GM12878 (cell line): Measurements from ENCODE around the gene BACE2. TPM values are rescaled to one million over a fixed set of nuclear protein-coding genes. Genes with fewer than 3 reads are reported as not detected.

Experiments used
- ATAC-seq: fragments of 200-7000 bp; cut with Tn5 transposase; 3 replicates; pipeline ENCODE4 v1.9.1; 2020; ENCODE audit warnings: mild to moderate bottlenecking, moderate library complexity
- BruUV-seq: library from RNA; stranded (reverse); fragments of 400-500 nt; replicated peaks from 2 replicates; lab custom pipeline; 2021; lab: Mats Ljungman, UMichigan
- CTCF ChIA-PET: fragments of 300-600 bp; sonication (Branson Sonifier 250); formaldehyde crosslinking; extraction: SDS; loops from one replicate; lab custom pipeline; 2021; ENCODE audit warnings: inconsistent platforms; lab: Yijun Ruan, JAX
- POLR2A ChIA-PET: fragments of 350-600 bp; formaldehyde crosslinking; extraction: SDS; loops from one replicate; lab custom pipeline; 2021; ENCODE audit warnings: inconsistent platforms; lab: Charles Lee
- RAD21 ChIA-PET: fragments of 300-600 bp; sonication (Branson Sonifier 250); formaldehyde crosslinking; loops from one replicate; lab custom pipeline; 2023; ENCODE audit warnings: antibody characterized with exemption; ENCODE audit not compliant: unreplicated experiment; lab: Charles Lee
- SMC1A ChIA-PET: fragments of 300-600 bp; sonication (Branson Sonifier 250); formaldehyde crosslinking; loops from one replicate; lab custom pipeline; 2023; ENCODE audit not compliant: unreplicated experiment, uncharacterized antibody; lab: Charles Lee
- DNase-seq: peaks from one replicate; pipeline ENCODE4 v3.0.0-alpha.2; 2011; ENCODE audit warnings: low read depth, low spot score
- FAIRE-seq: peaks from 3 replicates; lab custom pipeline; 2011; peaks lifted over from hg19 to GRCh38; lab: Jason Lieb, UNC
- H2AFZ ChIP-seq: 2 replicates; pipeline ENCODE4 v1.6.0; 2011; ENCODE audit warnings: low read depth, low read length, control low read depth; ENCODE audit not compliant: control insufficient read depth
- H3K27ac ChIP-seq: 2 replicates; pipeline ENCODE4 v1.5.1; 2011; ENCODE audit warnings: control low read depth; ENCODE audit not compliant: control insufficient read depth, insufficient read depth
- H3K27me3 ChIP-seq, 2 experiments: replicated peaks in 1 of 2; 2 replicates each; pipeline versions ENCODE4 v1.6.0 to v1.6.1; 2011; ENCODE audit warnings: low read length in 1 of 2; ENCODE audit not compliant: control insufficient read depth in 2 of 2, insufficient read depth in 2 of 2
- H3K36me3 ChIP-seq, 2 experiments: 2 replicates each; pipeline ENCODE4 v1.5.1; 2011; ENCODE audit warnings: low read length in 1 of 2; ENCODE audit not compliant: control insufficient read depth in 2 of 2, insufficient read depth in 2 of 2
- H3K4me1 ChIP-seq: 2 replicates; pipeline ENCODE4 v1.6.1; 2011; ENCODE audit warnings: mild to moderate bottlenecking, low read length, moderate library complexity, mixed read lengths; ENCODE audit not compliant: control insufficient read depth, insufficient read depth
- H3K4me2 ChIP-seq: 2 replicates; pipeline ENCODE4 v1.6.0; 2011; ENCODE audit warnings: control low read depth; ENCODE audit not compliant: control insufficient read depth, insufficient read depth
- H3K4me3 ChIP-seq: fragments of 200-600 bp; sonication (generic); 2 replicates; pipeline ENCODE4 v1.5.1; 2016
- H3K79me2 ChIP-seq: 2 replicates; pipeline ENCODE4 v1.6.0; 2011; ENCODE audit warnings: low read length; ENCODE audit not compliant: control insufficient read depth, insufficient read depth
- H3K9ac ChIP-seq: 2 replicates; pipeline ENCODE4 v1.8.0; 2011; ENCODE audit warnings: low read length, control low read depth, mixed read lengths; ENCODE audit not compliant: control insufficient read depth, insufficient read depth
- H3K9me3 ChIP-seq: replicated peaks from 3 replicates; pipeline ENCODE4 v1.5.1; 2011; ENCODE audit warnings: mild to moderate bottlenecking, low read length; ENCODE audit not compliant: control insufficient read depth, insufficient read depth
- H4K20me1 ChIP-seq: 2 replicates; pipeline ENCODE4 v1.6.0; 2011; ENCODE audit not compliant: control insufficient read depth, insufficient read depth
- EGR1 ChIP-seq, 2 experiments: IDR thresholded peaks; 1 replicate in 1 of 2; 2 replicates in 1 of 2; pipeline ENCODE4 v1.6.1; 2011 to 2012; ENCODE audit warnings: low read depth in 2 of 2, low read length in 2 of 2, borderline replicate concordance in 1 of 2, mild to moderate bottlenecking in 1 of 2, moderate library complexity in 1 of 2
- HSF1 ChIP-seq: fragments of 150-350 bp; IDR thresholded peaks from 2 replicates; pipeline ENCODE4 v1.6.1; 2014; ENCODE audit warnings: mild to moderate bottlenecking, low read depth, low read length
- MLLT1 ChIP-seq: fragments of 450-650 bp; IDR thresholded peaks from 2 replicates; pipeline ENCODE4 v1.6.1; 2016; ENCODE audit warnings: mild to moderate bottlenecking
- RBBP5 ChIP-seq: fragments of 200-600 bp; sonication (generic); conservative IDR thresholded peaks from 2 replicates; pipeline ENCODE4 v1.6.1; 2016
- TARDBP ChIP-seq: IDR thresholded peaks from 2 replicates; pipeline ENCODE4 v1.6.1; 2016; ENCODE audit warnings: borderline replicate concordance
- ZBED1 ChIP-seq: IDR thresholded peaks from 2 replicates; pipeline ENCODE4 v1.6.1; 2016; ENCODE audit warnings: borderline replicate concordance
- ZNF274 ChIP-seq: IDR thresholded peaks from one replicate; pipeline ENCODE4 v1.8.0; 2011; ENCODE audit not compliant: insufficient read length, insufficient read depth
- ZNF622 ChIP-seq: fragments of 450-650 bp; IDR thresholded peaks from 2 replicates; pipeline ENCODE4 v1.6.1; 2017; ENCODE audit warnings: mild to moderate bottlenecking, inconsistent platforms
- ZZZ3 ChIP-seq: IDR thresholded peaks from 2 replicates; pipeline ENCODE4 v1.6.1; 2011; ENCODE audit warnings: low read depth; ENCODE audit not compliant: control insufficient read depth, insufficient read length
- WGBS: methylation state at CpG from one replicate; pipeline ENCODE4 v1.1.6; 2016; ENCODE audit warnings: low lambda C conversion rate; ENCODE audit not compliant: insufficient replicate concordance, insufficient coverage; ENCODE audit errors: missing lambda C conversion rate; 5-methylcytosine and 5-hydroxymethylcytosine counted together
- in situ Hi-C: fragments of 300-500 bp; cut with MboI; formaldehyde crosslinking; loops from 9 replicates; pipeline ENCODE4 v1.14.3; 2018; ENCODE audit warnings: mixed read lengths
- intact Hi-C: fragments of 100-400 bp; cut with micrococcal nuclease; formaldehyde crosslinking; loops from one replicate; pipeline ENCODE4 v1.14.2; 2022; ENCODE audit not compliant: unreplicated experiment
- polyA plus RNA-seq, 11 experiments: library from polyadenylated mRNA; depleted of rRNA in 4 of 11; unstranded in 6 of 11; stranded (reverse) in 5 of 11; fragments of >200 nt; fragmentation: Nextera tagmentation in 4 of 11; fragmentation: Illumina TruSeq in 1 of 11; extraction: Ambion mirVana in 4 of 11; extraction: Trizol in 1 of 11; gene quantifications; 1 replicate in 1 of 11; 2 replicates in 10 of 11; pipeline versions ENCODE4 v1.2.1 to v1.2.3, GENCODE V29; 2011 to 2016; ENCODE audit warnings: inconsistent platforms in 2 of 11, missing spikeins in 2 of 11, low read depth in 1 of 11
- total RNA-seq, 4 experiments: library from RNA; depleted of rRNA in 3 of 4; stranded (reverse); fragments of >200 nt in 3 of 4; fragmentation: Illumina TruSeq in 1 of 4; extraction: Trizol in 1 of 4; gene quantifications; 2 replicates each; pipeline versions ENCODE4 v1.2.1 to v1.2.3, GENCODE V29; 2013 to 2021
- TF ChIP-seq, protein P1 (sequence below): fragments of 450-650 bp; IDR thresholded peaks from 2 replicates; pipeline ENCODE4 v1.6.1; 2017; ENCODE audit warnings: borderline replicate concordance

BACE2 gene
- total and polyA plus RNA-seq, 10 of the 15 experiments (the other 5 are each of a cell fraction or from before 2014, with no cell fraction given): 0.04 to 0.69 (median 0.18) TPM; not detected in 5

GRCh38 chr21:41137401-41137800 is 30.6 kb upstream of the BACE2 start:
- intact Hi-C loops (no loop called here), in situ Hi-C loops (loop anchor here (10.0 kb wide), 1 partner anchor 1613 kb away; no protein-coding TSS in a partner anchor)
- 12% methylated on average over 8 of the region's 8 CpGs for WGBS
- Histone ChIP-seq H3K36me3 (no peaks in the 10 kb centered on the region), H3K4me2 (no peak overlapping the region), H4K20me1 (no peaks in the 10 kb centered on the region), H3K9ac (no peak overlapping the region), H3K79me2 (no peaks in the 10 kb centered on the region), H2AFZ (no peak overlapping the region), H3K4me3 (no peak overlapping the region), H3K4me1 (no peaks in the 10 kb centered on the region), H3K27ac (no peak overlapping the region), H3K27me3 (no peaks in the 10 kb centered on the region), H3K9me3 (no peaks in the 10 kb centered on the region)
- ChIA-PET POLR2A (no interaction called here), CTCF (interaction anchor here (1.3 kb wide), 1 partner anchor 14 kb away, joined by 5 read pairs; no protein-coding TSS in a partner anchor), RAD21 (interaction anchor here (1.3 kb wide), 1 partner anchor 11 kb away, joined by 6 read pairs; no protein-coding TSS in a partner anchor), SMC1A (no interaction called here)
- FAIRE-seq: no peak
- ATAC-seq: no peak
- BruUV-seq: no TSS peak
- TF ChIP-seq ZNF274: no peak
- no peak for TF ChIP-seq TARDBP
- TF ChIP-seq, protein P1, sequence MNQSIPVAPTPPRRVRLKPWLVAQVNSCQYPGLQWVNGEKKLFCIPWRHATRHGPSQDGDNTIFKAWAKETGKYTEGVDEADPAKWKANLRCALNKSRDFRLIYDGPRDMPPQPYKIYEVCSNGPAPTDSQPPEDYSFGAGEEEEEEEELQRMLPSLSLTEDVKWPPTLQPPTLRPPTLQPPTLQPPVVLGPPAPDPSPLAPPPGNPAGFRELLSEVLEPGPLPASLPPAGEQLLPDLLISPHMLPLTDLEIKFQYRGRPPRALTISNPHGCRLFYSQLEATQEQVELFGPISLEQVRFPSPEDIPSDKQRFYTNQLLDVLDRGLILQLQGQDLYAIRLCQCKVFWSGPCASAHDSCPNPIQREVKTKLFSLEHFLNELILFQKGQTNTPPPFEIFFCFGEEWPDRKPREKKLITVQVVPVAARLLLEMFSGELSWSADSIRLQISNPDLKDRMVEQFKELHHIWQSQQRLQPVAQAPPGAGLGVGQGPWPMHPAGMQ: no peak
- no peak for TF ChIP-seq HSF1
- no peak for TF ChIP-seq ZZZ3
- no peak for TF ChIP-seq RBBP5
- TF ChIP-seq MLLT1: no peak
- no peak for TF ChIP-seq EGR1 (IDR thresholded peaks at IDR 0.05; ENCODE audit: borderline replicate concordance in 1 of 2, low read depth in 2 of 2, low read length in 2 of 2)
- no peak for TF ChIP-seq ZNF622
- no peak for TF ChIP-seq ZBED1
- no peak for DNase-seq
